HCT116 (cell line): ENCODE measurements around the gene ALLC. TPM values are rescaled to one million over a fixed set of nuclear protein-coding genes. Genes with fewer than 3 reads are reported as not detected.

ENCODE experiments used
- ATAC-seq: fragments of 200-7000 bp; cut with Tn5 transposase; 2 replicates; pipeline ENCODE4 v1.9.1; 2020; ENCODE audit warnings: mild to moderate bottlenecking, moderate library complexity
- BruUV-seq: library from RNA; stranded (reverse); fragments of 400-500 nt; replicated peaks from 2 replicates; lab custom pipeline; 2021; lab: Mats Ljungman, UMichigan
- CTCF ChIA-PET: fragments of 300-600 bp; sonication (Branson Sonifier 250); formaldehyde crosslinking; loops from one replicate; lab custom pipeline; 2021; ENCODE audit warnings: antibody characterized with exemption; lab: Charles Lee
- POLR2A ChIA-PET: fragments of 300-600, 350-600 bp; sonication (Branson Sonifier 250); formaldehyde crosslinking; loops from one replicate; lab custom pipeline; 2021; ENCODE audit warnings: antibody characterized with exemption; lab: Charles Lee
- RAD21 ChIA-PET, 2 experiments: fragments of 300-600 bp; sonication (Branson Sonifier 250); formaldehyde crosslinking; loops; one replicate each; lab custom pipeline; 2023; ENCODE audit warnings: low total read pairs in 2 of 2; ENCODE audit not compliant: uncharacterized antibody in 2 of 2, unreplicated experiment in 2 of 2, low non-redundant PET in 1 of 2; lab: Charles Lee
- DNase-seq: peaks from one replicate; pipeline ENCODE4 v3.0.0-alpha.2; 2010; ENCODE audit warnings: low read depth, low spot score
- H2AFZ ChIP-seq: fragments of 200-600 bp; shearing (Covaris generic), sonication (generic); 2 replicates; pipeline ENCODE4 v1.6.1; 2017; ENCODE audit warnings: low read depth, mixed run types, mixed read lengths, antibody characterized with exemption, low read length; ENCODE audit not compliant: poor library complexity, severe bottlenecking
- H3K27ac ChIP-seq: 2 replicates; pipeline ENCODE4 v1.5.1; 2012; ENCODE audit warnings: low read depth, low read length
- H3K27me3 ChIP-seq: fragments of 200-600 bp; sonication (generic); 2 replicates; pipeline ENCODE4 v1.6.1; 2016; ENCODE audit warnings: mixed run types, low read length, mixed read lengths; ENCODE audit not compliant: insufficient read depth
- H3K36me3 ChIP-seq, 2 experiments: fragments of 200-500 bp in 1 of 2; fragments of 200-600 bp in 1 of 2; sonication (Bioruptor generic) in 1 of 2; sonication (generic) in 1 of 2; 2 replicates each; pipeline versions ENCODE4 v1.5.1 to v1.6.1; 2014 to 2016; ENCODE audit warnings: low read length in 2 of 2, inconsistent platforms in 1 of 2, mixed read lengths in 1 of 2, mixed run types in 1 of 2; ENCODE audit not compliant: insufficient read depth in 2 of 2, control insufficient read depth in 1 of 2
- H3K4me1 ChIP-seq, 2 experiments: fragments of 200-600 bp in 1 of 2; sonication (generic) in 1 of 2; 2 replicates each; pipeline versions ENCODE4 v1.5.1 to v1.6.1; 2012 to 2017; ENCODE audit warnings: low read length in 2 of 2, inconsistent platforms in 1 of 2, mild to moderate bottlenecking in 1 of 2, mixed read lengths in 1 of 2, mixed run types in 1 of 2, moderate library complexity in 1 of 2; ENCODE audit not compliant: insufficient read depth in 2 of 2, control insufficient read depth in 1 of 2
- H3K4me2 ChIP-seq: fragments of 200-600 bp; sonication (generic); 2 replicates; pipeline ENCODE4 v1.6.1; 2017; ENCODE audit warnings: mixed run types, low read length, mixed read lengths
- H3K4me3 ChIP-seq, 2 experiments: fragments of 200-600 bp in 1 of 2; sonication (generic) in 1 of 2; replicated peaks in 1 of 2; 2 replicates each; pipeline ENCODE4 v1.5.1; 2011 to 2016; ENCODE audit warnings: low read length in 2 of 2, control low read depth in 1 of 2, low read depth in 1 of 2, mild to moderate bottlenecking in 1 of 2, mixed read lengths in 1 of 2, mixed run types in 1 of 2
- H3K79me2 ChIP-seq: fragments of 200-600 bp; sonication (generic); 2 replicates; pipeline ENCODE4 v1.6.1; 2017; ENCODE audit warnings: mild to moderate bottlenecking, mixed run types, low read length, moderate library complexity, mixed read lengths; ENCODE audit not compliant: insufficient read depth
- H3K9ac ChIP-seq: fragments of 200-600 bp; sonication (generic); 2 replicates; pipeline ENCODE4 v1.6.1; 2016; ENCODE audit warnings: low read length, mixed read lengths
- H3K9me2 ChIP-seq: fragments of 200-600 bp; sonication (generic), shearing (Covaris generic); 2 replicates; pipeline ENCODE4 v1.6.1; 2017; ENCODE audit warnings: mixed run types, mild to moderate bottlenecking, moderate library complexity; ENCODE audit not compliant: insufficient read depth
- H3K9me3 ChIP-seq, 2 experiments: fragments of 200-500 bp in 1 of 2; fragments of 200-600 bp in 1 of 2; sonication (Bioruptor generic) in 1 of 2; sonication (generic) in 1 of 2; 2 replicates each; pipeline ENCODE4 v1.6.1; 2014 to 2017; ENCODE audit warnings: low read length in 2 of 2, mixed read lengths in 2 of 2, inconsistent platforms in 1 of 2, low read depth in 1 of 2, mild to moderate bottlenecking in 1 of 2, mixed run types in 1 of 2, moderate library complexity in 1 of 2; ENCODE audit not compliant: control insufficient read depth in 1 of 2, insufficient read depth in 1 of 2
- H4K20me1 ChIP-seq: fragments of 200-600 bp; sonication (generic), shearing (Covaris generic); 2 replicates; pipeline ENCODE4 v1.6.1; 2017; ENCODE audit warnings: mixed run types, mild to moderate bottlenecking, moderate library complexity; ENCODE audit not compliant: insufficient read depth
- EZH2 ChIP-seq: fragments of 200-600 bp; sonication (generic); IDR thresholded peaks from 2 replicates; pipeline ENCODE4 v1.6.1; 2017; ENCODE audit warnings: antibody characterized with exemption, mixed run types
- JUND ChIP-seq: IDR thresholded peaks from 2 replicates; pipeline ENCODE4 v1.6.1; 2012
- POLR2A ChIP-seq: IDR thresholded peaks from 2 replicates; pipeline ENCODE4 v1.7.0; 2011; ENCODE audit warnings: borderline replicate concordance; ENCODE audit not compliant: insufficient read depth, insufficient read length; ENCODE audit errors: extremely low read depth
- SP1 ChIP-seq: IDR thresholded peaks from 2 replicates; pipeline ENCODE4 v1.6.1; 2012; ENCODE audit warnings: low read depth
- intact Hi-C: fragments of 100-400 bp; cut with micrococcal nuclease; formaldehyde crosslinking; loops from 2 replicates; pipeline ENCODE4 v1.10.0; 2022
- total RNA-seq: library from RNA; stranded (reverse); gene quantifications from one replicate; pipeline ENCODE4 v1.2.1, GENCODE V29; 2021; ENCODE audit not compliant: unreplicated experiment
- TF ChIP-seq, protein P1 (sequence below): IDR thresholded peaks from 2 replicates; pipeline ENCODE4 v1.6.1; 2012; ENCODE audit warnings: low read depth
- TF ChIP-seq, protein P2 (sequence below): IDR thresholded peaks from 2 replicates; pipeline ENCODE4 v1.6.1; 2012

The ALLC gene
- total RNA-seq, 1 experiment from 2014 or later: not detected

DNA sequence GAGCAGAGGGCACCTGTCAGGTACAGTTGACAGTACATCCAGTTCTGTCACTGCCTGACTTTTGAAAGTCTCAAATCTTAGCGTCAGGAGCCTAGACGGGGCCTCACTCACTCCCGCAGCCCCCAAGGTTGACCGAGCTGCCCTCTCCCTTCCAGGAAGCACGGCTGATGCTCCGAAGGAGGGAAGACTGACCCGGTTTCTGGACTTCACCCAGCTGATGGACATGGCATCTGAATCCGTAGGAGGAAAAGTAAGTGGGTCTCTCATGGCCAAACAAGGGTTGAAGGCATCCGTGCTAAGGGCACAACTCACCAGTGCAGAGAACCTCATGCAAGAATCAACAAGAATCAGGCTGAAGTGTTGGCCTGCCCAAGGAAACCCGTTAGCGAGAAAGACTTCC, 12.9 kb downstream of the ALLC start:
- DNase-seq (no peak), ATAC-seq (no peak)
- H3K4me1 ChIP-seq: no peaks in the 10 kb centered on the region
- H3K4me3 ChIP-seq: no peak overlapping the region
- no peaks in the 10 kb centered on the region for H3K79me2 ChIP-seq
- no peaks in the 10 kb centered on the region for H3K27me3 ChIP-seq
- TF ChIP-seq, protein P1, sequence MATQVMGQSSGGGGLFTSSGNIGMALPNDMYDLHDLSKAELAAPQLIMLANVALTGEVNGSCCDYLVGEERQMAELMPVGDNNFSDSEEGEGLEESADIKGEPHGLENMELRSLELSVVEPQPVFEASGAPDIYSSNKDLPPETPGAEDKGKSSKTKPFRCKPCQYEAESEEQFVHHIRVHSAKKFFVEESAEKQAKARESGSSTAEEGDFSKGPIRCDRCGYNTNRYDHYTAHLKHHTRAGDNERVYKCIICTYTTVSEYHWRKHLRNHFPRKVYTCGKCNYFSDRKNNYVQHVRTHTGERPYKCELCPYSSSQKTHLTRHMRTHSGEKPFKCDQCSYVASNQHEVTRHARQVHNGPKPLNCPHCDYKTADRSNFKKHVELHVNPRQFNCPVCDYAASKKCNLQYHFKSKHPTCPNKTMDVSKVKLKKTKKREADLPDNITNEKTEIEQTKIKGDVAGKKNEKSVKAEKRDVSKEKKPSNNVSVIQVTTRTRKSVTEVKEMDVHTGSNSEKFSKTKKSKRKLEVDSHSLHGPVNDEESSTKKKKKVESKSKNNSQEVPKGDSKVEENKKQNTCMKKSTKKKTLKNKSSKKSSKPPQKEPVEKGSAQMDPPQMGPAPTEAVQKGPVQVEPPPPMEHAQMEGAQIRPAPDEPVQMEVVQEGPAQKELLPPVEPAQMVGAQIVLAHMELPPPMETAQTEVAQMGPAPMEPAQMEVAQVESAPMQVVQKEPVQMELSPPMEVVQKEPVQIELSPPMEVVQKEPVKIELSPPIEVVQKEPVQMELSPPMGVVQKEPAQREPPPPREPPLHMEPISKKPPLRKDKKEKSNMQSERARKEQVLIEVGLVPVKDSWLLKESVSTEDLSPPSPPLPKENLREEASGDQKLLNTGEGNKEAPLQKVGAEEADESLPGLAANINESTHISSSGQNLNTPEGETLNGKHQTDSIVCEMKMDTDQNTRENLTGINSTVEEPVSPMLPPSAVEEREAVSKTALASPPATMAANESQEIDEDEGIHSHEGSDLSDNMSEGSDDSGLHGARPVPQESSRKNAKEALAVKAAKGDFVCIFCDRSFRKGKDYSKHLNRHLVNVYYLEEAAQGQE: no peak
- TF ChIP-seq POLR2A (no peak), EZH2 (no peak), SP1 (no peak), JUND (no peak)
- TF ChIP-seq, protein P2, sequence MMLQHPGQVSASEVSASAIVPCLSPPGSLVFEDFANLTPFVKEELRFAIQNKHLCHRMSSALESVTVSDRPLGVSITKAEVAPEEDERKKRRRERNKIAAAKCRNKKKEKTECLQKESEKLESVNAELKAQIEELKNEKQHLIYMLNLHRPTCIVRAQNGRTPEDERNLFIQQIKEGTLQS: no peak
- H3K36me3 ChIP-seq: no peaks in the 10 kb centered on the region
- no peaks in the 10 kb centered on the region for H3K9me2 ChIP-seq
- H3K27ac ChIP-seq: no peak overlapping the region
- H4K20me1 ChIP-seq: no peaks in the 10 kb centered on the region
- H3K4me2 ChIP-seq: no peak overlapping the region
- H2AFZ ChIP-seq: no peak overlapping the region
- no TSS peak for BruUV-seq
- ChIA-PET POLR2A (no interaction called here), RAD21 (no interaction called here), CTCF (no interaction called here)
- no peak overlapping the region for H3K9ac ChIP-seq
- intact Hi-C loops: no loop called here
- H3K9me3 ChIP-seq: no peaks in the 10 kb centered on the region
